HG03457 (cell line): Measurements from ENCODE around the gene PCP4L1.
"Not testable (repeated sequence)": the region's sequence is repeated elsewhere in the genome, so short reads cannot be mapped to it uniquely, and the experiment has no call there.

Source experiments
- ATAC-seq: cut with Tn5 transposase; IDR thresholded peaks from one replicate; pipeline ENCODE4 v1.9.1; 2021; ENCODE audit warnings: moderate number of reproducible peaks; ENCODE audit not compliant: unreplicated experiment

Gene PCP4L1

GRCh38 chr1:161311595-161312181, 53.1 kb downstream of the PCP4L1 start:
- no peak for ATAC-seq

GRCh38 chr1:161313554-161314200, 55.1 kb downstream of the PCP4L1 start:
- ATAC-seq: no peak

- ATAC-seq: peak; percentile 80
Measured at GRCh38 chr1:161314201-161314981, 55.8 kb downstream of the PCP4L1 start, which contains the start of gene SDHC. Gene SDHC (plus strand): TSS chr1:161314381. CDS start chr1:161314406, 25 bp downstream.

GRCh38 chr1:161315841-161316674, 57.5 kb downstream of the PCP4L1 start:
- ATAC-seq: not testable (repeated sequence)

GRCh38 chr1:161324020-161324419, 65.5 kb downstream of the PCP4L1 start:
- no peak for ATAC-seq

GRCh38 chr1:161330346-161330745, 71.8 kb downstream of the PCP4L1 start:
- no peak for ATAC-seq

- no peak for ATAC-seq
Measured at GRCh38 chr1:161333166-161333565, 74.6 kb downstream of the PCP4L1 start.
